Keratinocyte (primary cell): ENCODE measurements around the gene ANKRD24. TPM values are rescaled to one million over a fixed set of nuclear protein-coding genes. Genes with fewer than 3 reads are reported as not detected.
A peak's percentile ranks its signal among the peaks of the same experiment; 100 is the strongest.

Experiments
- DNase-seq: peaks from one replicate; pipeline ENCODE4 v3.0.0-alpha.2; 2011; ENCODE audit warnings: low read depth, missing footprints, low spot score
- FAIRE-seq: peaks from 2 replicates; lab custom pipeline; 2011; peaks lifted over from hg19 to GRCh38; lab: Jason Lieb, UNC
- H2AFZ ChIP-seq: 2 replicates; pipeline ENCODE4 v1.6.0; 2012; ENCODE audit warnings: low read length, control low read depth, inconsistent platforms; ENCODE audit not compliant: control insufficient read depth
- H3K27ac ChIP-seq: 2 replicates; pipeline ENCODE4 v1.5.1; 2011; ENCODE audit warnings: low read length; ENCODE audit not compliant: control insufficient read depth, insufficient read depth
- H3K27me3 ChIP-seq: 3 replicates; pipeline ENCODE4 v1.6.0; 2011; ENCODE audit warnings: low read length; ENCODE audit not compliant: control insufficient read depth, insufficient read depth; ENCODE audit errors: extremely low read depth
- H3K36me3 ChIP-seq, 2 experiments: 2 replicates in 1 of 2; 3 replicates in 1 of 2; pipeline ENCODE4 v1.5.1; 2011; ENCODE audit warnings: low read length in 2 of 2, mild to moderate bottlenecking in 1 of 2; ENCODE audit not compliant: control insufficient read depth in 2 of 2, insufficient read depth in 2 of 2; ENCODE audit errors: extremely low read depth in 1 of 2
- H3K4me1 ChIP-seq: 3 replicates; pipeline ENCODE4 v1.5.1; 2011; ENCODE audit warnings: low read length; ENCODE audit not compliant: control insufficient read depth, insufficient read depth; ENCODE audit errors: extremely low read depth
- H3K4me2 ChIP-seq: 3 replicates; pipeline ENCODE4 v1.6.0; 2011; ENCODE audit warnings: low read depth, low read length; ENCODE audit not compliant: control insufficient read depth, insufficient read depth; ENCODE audit errors: extremely low read depth
- H3K4me3 ChIP-seq, 3 experiments: fragments of 200-600 bp in 1 of 3; sonication (generic) in 1 of 3; 2 replicates in 2 of 3; 3 replicates in 1 of 3; pipeline ENCODE4 v1.5.1; 2011 to 2016; ENCODE audit warnings: low read length in 3 of 3, mild to moderate bottlenecking in 3 of 3, control low read depth in 2 of 3, inconsistent platforms in 1 of 3, low read depth in 1 of 3, mixed read lengths in 1 of 3, mixed run types in 1 of 3, moderate library complexity in 1 of 3; ENCODE audit not compliant: control insufficient read depth in 2 of 3, insufficient read depth in 2 of 3; ENCODE audit errors: extremely low read depth in 1 of 3
- H3K79me2 ChIP-seq: 2 replicates; pipeline ENCODE4 v1.6.0; 2012; ENCODE audit warnings: low read length; ENCODE audit not compliant: control insufficient read depth, insufficient read depth
- H3K9ac ChIP-seq: 3 replicates; pipeline ENCODE4 v1.6.0; 2011; ENCODE audit warnings: low read length; ENCODE audit not compliant: control insufficient read depth, insufficient read depth; ENCODE audit errors: extremely low read depth
- H3K9me1 ChIP-seq: 3 replicates; pipeline ENCODE4 v1.6.0; 2011; ENCODE audit warnings: low read length; ENCODE audit not compliant: control insufficient read depth, insufficient read depth; ENCODE audit errors: extremely low read depth
- H3K9me3 ChIP-seq: 2 replicates; pipeline ENCODE4 v1.5.1; 2012; ENCODE audit warnings: low read depth, low read length; ENCODE audit not compliant: control insufficient read depth
- H4K20me1 ChIP-seq: 3 replicates; pipeline ENCODE4 v1.6.0; 2011; ENCODE audit warnings: low read length; ENCODE audit not compliant: control insufficient read depth, insufficient read depth; ENCODE audit errors: extremely low read depth
- EZH2 ChIP-seq: IDR thresholded peaks from one replicate; pipeline ENCODE4 v1.6.1; 2012; ENCODE audit warnings: inconsistent platforms, mild to moderate bottlenecking, low read length, moderate library complexity
- dilution Hi-C: fragments of 300-500 bp; cut with MboI; formaldehyde crosslinking; loops from one replicate; pipeline ENCODE4 v1.7.0; 2020; ENCODE audit warnings: low sequenced_read_pairs; ENCODE audit not compliant: extremely low pct_ligation_motif_present
- polyA plus RNA-seq, 5 experiments: library from polyadenylated mRNA; depleted of rRNA in 3 of 5; stranded (reverse) in 3 of 5; stranded (forward) in 1 of 5; unstranded in 1 of 5; fragments of >200 nt; gene quantifications; 1 replicate in 1 of 5; 2 replicates in 3 of 5; 3 replicates in 1 of 5; pipeline versions ENCODE4 v1.2.1 to v1.2.3, GENCODE V29; 2011 to 2012; ENCODE audit warnings: missing spikeins in 2 of 5, low read depth in 1 of 5, low replicate concordance in 1 of 5
- TF ChIP-seq, protein P1 (sequence below), 3 experiments: IDR thresholded peaks in 1 of 3; conservative IDR thresholded peaks in 1 of 3; optimal IDR thresholded peaks in 1 of 3; 2 replicates in 2 of 3; 3 replicates in 1 of 3; pipeline versions ENCODE3 to v1.5.1; 2011; ENCODE audit warnings: low read length in 3 of 3, mild to moderate bottlenecking in 3 of 3, moderate library complexity in 2 of 3, control low read depth in 1 of 3, inconsistent platforms in 1 of 3; ENCODE audit not compliant: insufficient read depth in 2 of 3; ENCODE audit errors: extremely low read depth in 1 of 3

The ANKRD24 gene
- polyA plus RNA-seq, 1 donor (not counting 4 experiments of a cell fraction or from before 2014, with no cell fraction given): 0.07 TPM

DNA sequence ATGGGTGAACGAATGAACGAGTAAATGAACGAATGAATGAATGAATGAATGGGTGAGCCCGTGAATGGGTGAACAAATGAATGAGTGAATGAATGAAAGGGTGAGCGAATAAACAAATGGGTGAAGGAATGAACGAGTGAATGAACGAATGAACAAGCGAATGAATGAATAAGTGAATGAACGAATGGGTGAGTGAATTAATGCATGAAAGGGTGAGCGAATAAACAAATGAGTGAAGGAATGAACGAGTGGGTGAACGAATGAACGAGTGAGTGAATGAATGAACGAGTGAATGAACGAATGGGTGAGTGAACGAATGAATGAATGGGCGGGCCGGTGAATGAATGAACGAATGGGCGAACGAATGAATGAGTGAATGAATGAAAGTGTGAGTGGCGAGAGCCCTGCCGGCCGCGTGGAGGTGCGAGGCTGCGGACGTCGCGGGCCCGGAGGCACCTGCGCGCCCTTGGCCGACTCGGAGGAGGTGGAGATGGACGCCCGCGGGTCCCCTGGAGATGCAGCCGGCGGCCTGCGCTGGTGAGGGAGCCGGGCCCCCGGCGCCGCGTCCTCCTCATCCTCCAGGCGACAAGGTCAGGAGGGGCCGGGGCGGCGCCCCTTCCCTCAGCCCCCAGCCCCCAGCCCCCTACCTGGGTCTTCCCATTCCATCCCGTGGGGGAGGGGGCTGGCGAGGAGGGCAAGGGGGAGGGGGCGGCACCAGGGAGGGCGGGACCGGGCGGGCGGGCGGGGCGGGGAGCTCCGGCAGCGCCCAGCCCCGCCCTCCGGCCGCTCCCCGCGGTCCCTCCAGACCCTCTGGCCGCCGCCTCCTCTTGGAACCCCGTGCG is 15.4 kb downstream of the ANKRD24 start:
- TF ChIP-seq EZH2: peak; percentile 34
- TF ChIP-seq, protein P1, sequence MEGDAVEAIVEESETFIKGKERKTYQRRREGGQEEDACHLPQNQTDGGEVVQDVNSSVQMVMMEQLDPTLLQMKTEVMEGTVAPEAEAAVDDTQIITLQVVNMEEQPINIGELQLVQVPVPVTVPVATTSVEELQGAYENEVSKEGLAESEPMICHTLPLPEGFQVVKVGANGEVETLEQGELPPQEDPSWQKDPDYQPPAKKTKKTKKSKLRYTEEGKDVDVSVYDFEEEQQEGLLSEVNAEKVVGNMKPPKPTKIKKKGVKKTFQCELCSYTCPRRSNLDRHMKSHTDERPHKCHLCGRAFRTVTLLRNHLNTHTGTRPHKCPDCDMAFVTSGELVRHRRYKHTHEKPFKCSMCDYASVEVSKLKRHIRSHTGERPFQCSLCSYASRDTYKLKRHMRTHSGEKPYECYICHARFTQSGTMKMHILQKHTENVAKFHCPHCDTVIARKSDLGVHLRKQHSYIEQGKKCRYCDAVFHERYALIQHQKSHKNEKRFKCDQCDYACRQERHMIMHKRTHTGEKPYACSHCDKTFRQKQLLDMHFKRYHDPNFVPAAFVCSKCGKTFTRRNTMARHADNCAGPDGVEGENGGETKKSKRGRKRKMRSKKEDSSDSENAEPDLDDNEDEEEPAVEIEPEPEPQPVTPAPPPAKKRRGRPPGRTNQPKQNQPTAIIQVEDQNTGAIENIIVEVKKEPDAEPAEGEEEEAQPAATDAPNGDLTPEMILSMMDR (optimal IDR thresholded peaks at IDR 0.05 in 1 of 3, IDR thresholded peaks at IDR 0.05 in 1 of 3, conservative IDR thresholded peaks at IDR 0.05 in 1 of 3; ENCODE audit: extremely low read depth in 1 of 3, insufficient read depth in 2 of 3, low read length in 3 of 3): no peak
- Histone ChIP-seq H3K79me2 (no peaks in the 10 kb centered on the region), H4K20me1 (no peaks in the 10 kb centered on the region), H3K4me1 (no peaks in the 10 kb centered on the region), H3K9me3 (no peaks in the 10 kb centered on the region), H3K4me2 (no peak overlapping the region), H3K27ac (no peak overlapping the region), H3K36me3 (no peaks in the 10 kb centered on the region), H2AFZ (no peak overlapping the region), H3K4me3 (no peak overlapping the region), H3K9ac (no peak overlapping the region), H3K9me1 (no peaks in the 10 kb centered on the region), H3K27me3 (peaks cover 21% of the 10 kb centered on the region)
- dilution Hi-C loops: no loop called here
- FAIRE-seq (no peak), DNase-seq (no peak)

- DNase-seq (no peak), FAIRE-seq (no peak)
- no peaks in the 10 kb centered on the region for H3K9me3 ChIP-seq
- H3K4me2 ChIP-seq: no peak overlapping the region
- no peak overlapping the region for H3K9ac ChIP-seq
- dilution Hi-C loops: no loop called here
- TF ChIP-seq EZH2: peak; percentile 11
- TF ChIP-seq, protein P1 (optimal IDR thresholded peaks at IDR 0.05 in 1 of 3, IDR thresholded peaks at IDR 0.05 in 1 of 3, conservative IDR thresholded peaks at IDR 0.05 in 1 of 3; ENCODE audit: extremely low read depth in 1 of 3, insufficient read depth in 2 of 3, low read length in 3 of 3): no peak
- no peaks in the 10 kb centered on the region for H3K9me1 ChIP-seq
- H3K36me3 ChIP-seq: no peaks in the 10 kb centered on the region
- peaks cover 21% of the 10 kb centered on the region for H3K27me3 ChIP-seq
- no peaks in the 10 kb centered on the region for H4K20me1 ChIP-seq
- no peaks in the 10 kb centered on the region for H3K79me2 ChIP-seq
- H2AFZ ChIP-seq: no peak overlapping the region
- no peak overlapping the region for H3K4me3 ChIP-seq
- no peak overlapping the region for H3K27ac ChIP-seq
- no peaks in the 10 kb centered on the region for H3K4me1 ChIP-seq
These were observed 16.1 kb downstream of the ANKRD24 start for GRCh38 chr19:4198467-4199126.
